C4-2B (cell line): Measurements from ENCODE around the gene PAK4.

Source experiments
- H3K27ac ChIP-seq: fragments of 450-650 bp; 2 replicates; pipeline ENCODE4 v1.5.1; 2017
- ZFX ChIP-seq: fragments of 450-650 bp; IDR thresholded peaks from 2 replicates; pipeline ENCODE4 v1.6.1; 2017
- TF ChIP-seq, protein P1 (sequence below): fragments of 450-650 bp; conservative IDR thresholded peaks from 2 replicates; pipeline ENCODE4 v1.5.1; 2017; ENCODE audit warnings: mild to moderate bottlenecking

The PAK4 gene

DNA sequence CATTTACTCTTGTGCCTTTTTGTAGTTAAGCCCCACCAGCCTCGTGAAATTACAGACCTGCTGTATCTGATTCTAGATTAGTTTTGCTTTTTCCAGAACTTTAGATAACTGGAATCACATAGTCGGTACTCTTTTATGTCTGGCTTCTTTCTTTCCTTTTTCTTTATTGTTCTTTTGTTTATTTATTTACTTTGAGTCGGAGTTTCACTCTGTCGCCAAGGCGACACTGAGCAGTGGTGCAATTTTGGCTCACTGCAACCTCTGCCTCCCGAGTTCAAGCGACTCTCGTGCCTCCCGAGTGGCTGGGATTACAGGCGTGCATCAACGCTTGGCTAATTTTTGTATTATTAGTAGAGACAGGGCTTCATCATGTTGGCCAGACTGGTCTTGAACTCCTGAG, 65.2 kb downstream of the PAK4 start:
- TF ChIP-seq, protein P1, sequence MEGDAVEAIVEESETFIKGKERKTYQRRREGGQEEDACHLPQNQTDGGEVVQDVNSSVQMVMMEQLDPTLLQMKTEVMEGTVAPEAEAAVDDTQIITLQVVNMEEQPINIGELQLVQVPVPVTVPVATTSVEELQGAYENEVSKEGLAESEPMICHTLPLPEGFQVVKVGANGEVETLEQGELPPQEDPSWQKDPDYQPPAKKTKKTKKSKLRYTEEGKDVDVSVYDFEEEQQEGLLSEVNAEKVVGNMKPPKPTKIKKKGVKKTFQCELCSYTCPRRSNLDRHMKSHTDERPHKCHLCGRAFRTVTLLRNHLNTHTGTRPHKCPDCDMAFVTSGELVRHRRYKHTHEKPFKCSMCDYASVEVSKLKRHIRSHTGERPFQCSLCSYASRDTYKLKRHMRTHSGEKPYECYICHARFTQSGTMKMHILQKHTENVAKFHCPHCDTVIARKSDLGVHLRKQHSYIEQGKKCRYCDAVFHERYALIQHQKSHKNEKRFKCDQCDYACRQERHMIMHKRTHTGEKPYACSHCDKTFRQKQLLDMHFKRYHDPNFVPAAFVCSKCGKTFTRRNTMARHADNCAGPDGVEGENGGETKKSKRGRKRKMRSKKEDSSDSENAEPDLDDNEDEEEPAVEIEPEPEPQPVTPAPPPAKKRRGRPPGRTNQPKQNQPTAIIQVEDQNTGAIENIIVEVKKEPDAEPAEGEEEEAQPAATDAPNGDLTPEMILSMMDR: no peak
- TF ChIP-seq ZFX: no peak
- H3K27ac ChIP-seq: no peak overlapping the region

DNA sequence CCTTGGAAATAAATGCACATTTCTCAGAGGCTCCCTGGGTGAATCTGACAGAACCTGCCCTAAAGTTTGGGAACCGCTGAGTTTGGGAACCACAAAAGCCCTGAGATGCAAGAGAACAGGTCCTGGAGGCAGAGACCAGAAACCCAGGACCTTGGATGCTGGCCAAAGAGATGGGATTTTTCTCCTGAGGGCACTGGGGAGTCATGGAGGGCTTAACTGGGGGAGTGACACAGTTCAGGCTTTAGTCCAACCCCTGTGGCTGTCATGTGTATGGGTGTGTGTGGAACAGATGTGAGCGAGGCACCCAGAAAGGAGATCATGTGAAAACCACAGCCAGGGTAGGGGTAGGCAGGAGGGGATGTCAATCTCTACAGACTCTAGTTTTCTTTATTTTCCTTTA, 67.3 kb downstream of the PAK4 start:
- no peak for TF ChIP-seq ZFX
- TF ChIP-seq, protein P1: no peak
- no peak overlapping the region for H3K27ac ChIP-seq

DNA sequence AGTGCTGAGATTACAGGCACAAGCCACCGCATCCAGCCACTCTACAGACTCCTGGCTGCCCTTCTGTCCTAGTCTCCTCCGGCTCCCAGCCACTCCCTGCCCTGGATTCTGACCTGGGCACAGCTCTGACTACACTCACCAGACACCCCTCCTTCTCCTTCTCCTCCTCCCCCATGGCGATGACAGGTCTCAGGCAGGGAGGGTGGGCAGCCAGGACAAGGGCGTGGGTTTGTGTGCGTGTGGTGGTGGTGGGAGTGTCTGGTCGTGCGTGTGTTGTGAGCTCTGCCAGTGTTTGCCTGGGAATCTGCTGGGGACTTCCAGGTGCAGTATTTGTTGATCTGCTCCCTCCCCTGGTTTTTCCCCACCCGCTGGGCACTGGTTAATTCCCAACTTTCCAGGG, 68.2 kb downstream of the PAK4 start:
- TF ChIP-seq ZFX: no peak
- TF ChIP-seq, protein P1: no peak
- H3K27ac ChIP-seq: no peak overlapping the region

DNA sequence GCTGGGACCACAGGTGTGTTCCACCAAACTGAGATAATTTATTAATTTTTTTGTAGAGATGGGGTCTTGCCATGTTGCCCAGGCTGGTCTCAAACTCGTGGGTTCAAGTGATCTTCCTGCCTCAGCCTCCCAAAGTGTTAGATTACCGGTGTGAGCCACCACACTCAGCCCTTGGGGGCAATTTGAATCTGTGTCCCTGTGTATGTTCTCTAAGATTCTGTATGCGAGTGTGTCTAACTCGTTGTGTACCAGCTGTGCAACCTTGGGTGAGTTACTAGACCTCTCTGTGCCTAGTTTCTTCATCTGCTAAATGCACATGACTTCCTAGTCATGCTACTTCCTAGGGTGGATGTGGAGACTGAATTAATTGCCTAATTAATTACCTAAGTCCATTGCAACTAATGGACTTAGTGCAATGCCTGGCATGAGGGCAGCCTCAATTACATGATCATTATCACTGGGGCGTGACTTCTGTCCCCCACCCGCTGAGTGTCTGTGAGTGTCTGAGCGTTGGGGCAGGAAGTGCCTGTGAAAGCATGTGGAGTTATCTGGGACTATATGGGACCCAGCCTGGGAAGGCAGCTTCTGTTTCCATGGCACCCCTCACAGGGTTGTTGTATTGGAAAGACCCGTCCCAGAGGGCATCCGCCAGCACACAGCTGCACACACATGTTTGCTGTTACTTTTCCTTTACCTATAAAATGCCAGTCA, 69.4 kb downstream of the PAK4 start:
- no peak overlapping the region for H3K27ac ChIP-seq
- TF ChIP-seq, protein P1: no peak
- no peak for TF ChIP-seq ZFX

DNA sequence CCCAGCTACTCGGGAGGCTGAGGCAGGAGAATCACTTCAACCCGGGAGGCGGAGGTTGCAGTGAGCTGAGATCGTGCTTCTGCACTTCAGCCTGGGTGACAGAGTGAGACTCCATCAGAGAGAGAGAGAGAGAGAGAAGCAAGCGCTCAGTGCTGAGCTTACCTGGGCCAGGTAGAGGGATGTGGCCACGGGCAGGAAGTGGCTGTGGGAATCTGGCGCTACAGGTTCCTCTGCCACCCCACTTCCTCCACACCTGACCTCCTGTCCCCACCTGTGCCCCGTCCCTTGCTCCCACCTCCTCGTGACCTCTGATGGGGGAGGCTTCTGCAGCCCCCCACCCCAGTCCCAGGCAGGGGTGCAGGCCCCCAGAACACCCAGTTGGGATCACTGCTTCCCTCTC, 70.2 kb downstream of the PAK4 start:
- TF ChIP-seq, protein P1: no peak
- TF ChIP-seq ZFX: no peak
- no peak overlapping the region for H3K27ac ChIP-seq

DNA sequence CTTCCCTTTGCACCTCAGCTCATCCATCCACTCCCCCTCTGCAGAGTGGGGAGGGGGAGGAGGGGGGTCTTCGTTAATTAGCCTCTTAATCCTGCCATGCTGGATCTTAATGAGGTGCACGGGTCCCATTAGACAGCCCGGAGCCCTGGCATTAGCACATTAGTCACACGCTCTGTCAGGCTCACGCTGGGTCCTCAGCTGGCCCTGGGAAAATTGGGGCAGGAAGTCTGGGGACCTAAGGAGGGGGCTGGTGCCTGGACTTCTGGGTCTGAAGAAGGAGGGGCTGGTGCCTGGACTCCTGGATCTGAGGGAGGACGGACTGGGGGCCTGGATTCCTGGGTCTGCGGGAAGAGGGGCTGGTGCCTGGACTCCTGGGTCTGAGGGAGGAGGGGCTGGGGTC, 70.7 kb downstream of the PAK4 start:
- no peak for TF ChIP-seq ZFX
- TF ChIP-seq, protein P1: no peak
- no peak overlapping the region for H3K27ac ChIP-seq

DNA sequence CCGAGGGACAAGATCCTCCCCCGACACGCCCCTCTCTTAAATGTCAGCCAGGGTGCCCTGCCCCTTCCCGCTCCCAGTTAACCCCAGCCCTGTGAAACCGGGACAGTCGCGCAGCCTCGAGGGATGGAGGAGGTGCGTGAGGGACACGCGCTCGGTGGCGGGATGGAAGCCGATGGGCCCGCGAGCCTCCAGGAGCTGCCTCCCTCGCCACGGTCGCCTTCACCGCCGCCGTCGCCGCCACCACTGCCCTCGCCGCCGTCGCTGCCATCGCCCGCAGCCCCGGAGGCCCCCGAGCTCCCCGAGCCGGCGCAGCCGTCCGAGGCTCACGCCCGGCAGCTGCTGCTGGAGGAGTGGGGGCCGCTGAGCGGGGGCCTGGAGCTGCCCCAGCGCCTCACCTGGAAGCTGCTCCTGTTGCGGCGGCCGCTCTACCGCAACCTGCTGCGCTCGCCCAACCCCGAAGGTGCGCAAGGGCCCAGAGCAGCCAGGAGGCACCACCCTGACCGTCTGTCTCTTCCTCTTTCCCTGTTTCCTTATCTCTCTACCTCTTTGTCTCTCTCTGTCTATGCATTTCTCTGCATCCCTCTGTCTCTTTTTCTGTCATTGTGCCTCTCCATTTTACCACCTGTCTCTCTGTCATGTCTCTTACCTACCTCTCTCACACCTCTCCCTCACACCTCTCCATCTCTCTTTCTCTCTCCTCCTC, 71.4 kb downstream of the PAK4 start, which contains the start of gene NCCRP1:
Gene NCCRP1, plus strand, starts transcription at position 105 of the 703 bp plus-strand sequence. Its CDS starts 19 bp downstream, at position 124.
- TF ChIP-seq ZFX: no peak
- TF ChIP-seq, protein P1: no peak
- no peak within 1 kb of the TSS for H3K27ac ChIP-seq
